Aorta (tissue), 5 donors: ENCODE measurements around the gene FAM20A. TPM values are rescaled to one million over a fixed set of nuclear protein-coding genes. Genes with fewer than 3 reads are reported as not detected.

ENCODE experiments used
- ATAC-seq: fragments of 200-7000 bp; cut with Tn5 transposase; one replicate; pipeline ENCODE4 v1.9.1; 2022; ENCODE audit warnings: moderate library complexity; ENCODE audit not compliant: low FRiP score
- DNase-seq, 2 donors: peaks; one replicate each; pipeline ENCODE4 v3.0.0-alpha.2; 2020
- H3K27ac ChIP-seq, 2 donors: one replicate each; pipeline ENCODE4 v1.5.1; 2013; ENCODE audit warnings: low read length in 2 of 2, mild to moderate bottlenecking in 2 of 2, moderate library complexity in 2 of 2, control low read depth in 1 of 2, inconsistent platforms in 1 of 2, low read depth in 1 of 2
- H3K27me3 ChIP-seq, 2 donors: one replicate each; pipeline ENCODE4 v1.6.1; 2013; ENCODE audit warnings: control low read depth in 1 of 2, low read length in 1 of 2, mild to moderate bottlenecking in 1 of 2, moderate library complexity in 1 of 2; ENCODE audit not compliant: insufficient read depth in 2 of 2, control insufficient read depth in 1 of 2
- H3K36me3 ChIP-seq, 2 donors: one replicate each; pipeline ENCODE4 v1.6.1; 2013; ENCODE audit warnings: control low read depth in 1 of 2, low read length in 1 of 2, mild to moderate bottlenecking in 1 of 2; ENCODE audit not compliant: insufficient read depth in 2 of 2, control insufficient read depth in 1 of 2
- H3K4me1 ChIP-seq, 2 donors: one replicate each; pipeline ENCODE4 v1.6.1; 2013; ENCODE audit warnings: low read length in 2 of 2, control low read depth in 1 of 2, mild to moderate bottlenecking in 1 of 2, moderate library complexity in 1 of 2; ENCODE audit not compliant: insufficient read depth in 2 of 2, control insufficient read depth in 1 of 2
- H3K4me3 ChIP-seq, 2 donors: one replicate each; pipeline ENCODE4 v1.5.1; 2013; ENCODE audit warnings: low read length in 2 of 2, control low read depth in 1 of 2, mild to moderate bottlenecking in 1 of 2
- H3K9me3 ChIP-seq: one replicate; pipeline ENCODE4 v1.6.1; 2013; ENCODE audit warnings: mild to moderate bottlenecking, low read length; ENCODE audit not compliant: control insufficient read depth
- WGBS, 2 donors: extraction: QIAGEN DNeasy Blood & Tissue Kit; methylation state at CpG; one replicate each; pipeline ENCODE4 v1.1.7; 2013; 5-methylcytosine and 5-hydroxymethylcytosine counted together
- intact Hi-C, 2 donors: fragments of 100-400 bp; cut with DNase I; formaldehyde crosslinking; loops; one replicate each; pipeline versions ENCODE4 v1.14.2 to v1.15.0; 2022
- polyA plus RNA-seq, 2 donors: library from polyadenylated mRNA; stranded (reverse); fragments of 200-250 nt; gene quantifications; one replicate each; pipeline ENCODE4 v1.2.3, GENCODE V29; 2013
- total RNA-seq, 2 donors: library from RNA; stranded (reverse); fragmentation: NEBNext Ultra II Directional; extraction: Animal tissue kit (Norgen Biotek cat#: 25700); gene quantifications; one replicate each; pipeline ENCODE4 v1.2.1, GENCODE V29; 2021
- donor health status: healthy with polysubstance abuse.
- donor health status: Bipolar disorder and iron deficiency.
- donor health status: DM: no; HTN: no; CAD: no.
- donor health status: DM: no; HTN: no; CAD: no.
- donor health status: DM: yes; HTN: yes; CAD: no.

Gene FAM20A
- total and polyA plus RNA-seq, 4 donors, result 0.69 to 71.6 (median 11.2) TPM

DNA sequence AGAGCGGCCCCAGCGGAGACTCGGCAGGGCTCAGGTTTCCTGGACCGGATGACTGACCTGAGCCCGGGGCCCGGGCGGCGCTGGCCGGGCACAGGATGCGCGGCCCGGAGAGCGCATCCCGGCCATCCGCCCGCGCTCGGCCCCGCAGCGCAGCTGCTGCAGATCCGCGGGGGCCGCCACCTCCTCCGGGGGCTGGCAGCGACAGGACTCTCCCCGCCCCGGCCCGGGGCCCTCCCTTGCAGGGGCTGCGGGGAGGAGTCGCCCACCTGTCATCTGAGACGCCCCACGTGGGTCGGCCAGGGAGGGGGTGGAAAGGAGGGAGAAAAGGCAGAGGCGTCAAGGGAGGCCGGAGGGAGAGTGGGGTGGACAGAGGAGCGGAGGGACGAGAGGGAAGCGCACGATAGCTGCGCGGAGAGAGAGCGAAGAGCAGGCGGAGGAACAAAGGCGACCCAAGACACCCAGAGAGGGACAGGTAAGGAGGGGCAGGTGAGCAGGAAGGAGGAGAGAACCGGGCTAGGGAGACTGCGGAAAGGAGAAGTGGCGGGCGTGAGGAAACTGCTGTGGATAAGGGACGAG, 89.4 kb downstream of the FAM20A start:
- no peaks in the 10 kb centered on the region for H3K4me1 ChIP-seq
- H3K4me3 ChIP-seq, result peak overlapping the region; percentile 59 to 89
- ATAC-seq (peak; percentile 87), DNase-seq (peak; percentile 85 to 91)
- H3K27me3 ChIP-seq, result no peaks in the 10 kb centered on the region
- H3K36me3 ChIP-seq, result no peaks in the 10 kb centered on the region
- H3K9me3 ChIP-seq, result no peaks in the 10 kb centered on the region
- peak overlapping the region; percentile 10 to 91 for H3K27ac ChIP-seq
- intact Hi-C loops, result loop anchor here (5.0 kb wide), 2 partner anchors 44 to 264 kb away; partner anchors contain the start of gene AMZ2 (in 1 of the 2)
- WGBS, 2 donors, result 1% methylated on average over 37 to 49 of the region's 49 CpGs

DNA sequence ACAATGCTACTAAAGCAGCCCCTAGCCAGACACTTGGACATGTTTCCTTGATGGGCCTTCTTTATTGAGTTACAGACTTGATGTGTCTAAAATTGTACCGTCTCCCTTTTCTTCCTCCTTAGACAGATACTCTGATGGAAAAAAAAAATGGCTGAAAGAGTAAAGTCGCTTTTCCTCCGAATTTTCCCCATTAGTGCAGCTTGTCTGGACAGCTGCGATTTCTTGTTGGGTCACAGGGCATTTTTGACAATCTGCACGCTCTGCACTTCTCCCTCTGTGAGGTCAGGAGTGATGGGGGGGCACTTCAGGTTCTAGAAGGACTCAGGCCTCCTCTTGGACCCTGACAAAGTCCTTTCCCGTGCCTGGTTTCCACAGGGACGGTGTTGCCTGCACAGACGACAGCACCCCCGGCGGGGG, 89.9 kb downstream of the FAM20A start:
- Histone ChIP-seq H3K36me3 (no peaks in the 10 kb centered on the region), H3K9me3 (no peaks in the 10 kb centered on the region), H3K27ac (peak overlapping the region in 1 of 2 donors; percentile 91), H3K4me3 (peak overlapping the region; percentile 59 to 89), H3K27me3 (no peaks in the 10 kb centered on the region), H3K4me1 (no peaks in the 10 kb centered on the region)
- WGBS, 2 donors, result 8 to 12% methylated on average over 9 to 10 of the region's 10 CpGs
- DNase-seq (no peak), ATAC-seq (no peak)
- intact Hi-C loops, result loop anchor here (5.0 kb wide), 2 partner anchors 44 to 264 kb away; partner anchors contain the start of gene AMZ2 (in 1 of the 2)

DNA sequence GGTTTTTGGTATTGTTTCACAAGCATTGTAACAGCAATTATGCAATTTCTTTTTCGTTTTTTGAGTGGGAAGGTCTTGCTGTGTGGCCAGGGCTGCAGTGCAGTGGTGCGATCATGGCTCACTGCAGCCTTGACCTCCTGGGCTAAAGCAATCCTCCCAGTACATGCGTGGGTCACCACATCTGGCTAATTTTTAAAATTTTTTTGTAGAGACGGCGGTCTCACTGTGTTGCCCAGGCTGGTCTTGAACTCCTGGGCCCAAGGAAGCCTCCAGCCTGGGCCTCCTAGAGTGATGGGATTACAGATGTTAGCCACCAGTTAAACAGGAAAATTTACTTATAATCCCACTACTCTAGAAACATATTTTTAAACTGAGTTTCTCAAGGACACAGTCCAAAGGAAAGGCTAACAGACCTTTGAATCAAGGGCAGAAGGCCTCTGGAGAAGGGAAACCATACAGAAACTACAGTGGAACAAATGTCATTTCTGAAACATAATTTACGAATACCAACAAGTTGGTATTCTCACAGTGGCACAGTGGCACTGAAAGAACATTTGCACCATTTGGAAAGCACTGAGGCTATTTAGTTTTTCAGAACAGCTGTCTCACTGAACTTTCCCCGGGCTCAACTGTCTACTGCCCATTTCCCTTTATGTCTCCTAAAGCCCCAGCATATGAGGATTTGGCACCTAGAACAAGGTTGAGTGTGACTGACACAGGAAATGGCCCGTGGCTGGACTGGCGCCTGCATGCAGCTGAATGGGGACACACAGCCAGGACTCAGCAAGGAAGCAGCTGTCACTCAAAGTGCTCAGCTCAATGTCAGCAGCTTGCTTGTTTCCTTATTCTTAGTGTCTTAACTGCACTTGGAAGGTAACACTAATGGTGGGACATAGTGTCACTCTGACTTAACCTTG, 91.8 kb downstream of the FAM20A start:
- intact Hi-C loops, result loop anchor here (5.0 kb wide), 2 partner anchors 42 to 262 kb away; partner anchors contain the start of gene AMZ2 (in 1 of the 2)
- WGBS, 2 donors, result 71 to 73% methylated on average over 9 of the region's 9 CpGs
- ATAC-seq (no peak), DNase-seq (peak in 1 of 2 donors; percentile 66)
- H3K27ac ChIP-seq, result no peak overlapping the region
- H3K27me3 ChIP-seq, result no peaks in the 10 kb centered on the region
- H3K4me3 ChIP-seq, result no peak overlapping the region
- no peaks in the 10 kb centered on the region for H3K9me3 ChIP-seq
- no peaks in the 10 kb centered on the region for H3K36me3 ChIP-seq
- H3K4me1 ChIP-seq, result no peaks in the 10 kb centered on the region

DNA sequence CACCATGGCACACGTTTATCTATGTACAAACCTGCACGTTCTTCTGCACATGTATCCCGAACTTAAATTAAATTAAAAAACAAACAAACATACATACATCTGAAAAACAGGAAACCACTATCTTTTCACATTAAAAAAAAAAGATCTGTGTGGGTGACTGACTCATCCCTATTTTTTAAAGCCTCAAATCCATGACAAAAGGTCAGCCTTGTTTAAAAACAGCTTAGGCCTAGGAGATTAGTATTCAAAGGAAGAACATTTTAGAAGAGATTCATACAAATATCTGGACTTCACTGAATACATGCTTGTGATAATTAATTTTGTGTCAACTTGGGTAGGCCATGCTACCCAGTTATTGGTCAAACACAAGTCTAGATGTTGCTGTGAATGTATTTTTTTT, 93.6 kb downstream of the FAM20A start:
- 87 to 93% methylated on average over 3 of the region's 3 CpGs for WGBS, 2 donors
- intact Hi-C loops, result no loop called here
- no peaks in the 10 kb centered on the region for H3K4me1 ChIP-seq
- H3K4me3 ChIP-seq, result no peak overlapping the region
- no peak overlapping the region for H3K27ac ChIP-seq
- no peaks in the 10 kb centered on the region for H3K9me3 ChIP-seq
- DNase-seq (no peak), ATAC-seq (no peak)
- H3K36me3 ChIP-seq, result no peaks in the 10 kb centered on the region
- no peaks in the 10 kb centered on the region for H3K27me3 ChIP-seq

DNA sequence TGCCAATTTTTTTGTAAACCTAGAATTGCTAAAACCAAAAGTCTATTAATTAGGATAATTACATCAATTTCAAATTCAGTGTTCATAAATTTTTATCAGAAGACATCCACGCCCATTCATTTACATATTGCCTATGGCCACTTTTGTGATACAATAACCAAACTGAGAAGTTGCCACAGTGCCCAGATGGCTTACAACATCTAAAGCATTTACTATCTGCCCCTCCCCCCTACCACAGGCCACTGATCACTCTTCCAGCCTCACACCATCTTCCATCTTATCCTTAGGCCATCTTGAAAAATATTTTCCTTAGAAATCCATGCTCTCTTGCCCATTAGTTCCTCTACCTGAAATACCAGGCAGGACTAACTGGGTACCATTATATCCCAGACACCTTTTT, 95.2 kb downstream of the FAM20A start:
- ATAC-seq, result no peak

DNA sequence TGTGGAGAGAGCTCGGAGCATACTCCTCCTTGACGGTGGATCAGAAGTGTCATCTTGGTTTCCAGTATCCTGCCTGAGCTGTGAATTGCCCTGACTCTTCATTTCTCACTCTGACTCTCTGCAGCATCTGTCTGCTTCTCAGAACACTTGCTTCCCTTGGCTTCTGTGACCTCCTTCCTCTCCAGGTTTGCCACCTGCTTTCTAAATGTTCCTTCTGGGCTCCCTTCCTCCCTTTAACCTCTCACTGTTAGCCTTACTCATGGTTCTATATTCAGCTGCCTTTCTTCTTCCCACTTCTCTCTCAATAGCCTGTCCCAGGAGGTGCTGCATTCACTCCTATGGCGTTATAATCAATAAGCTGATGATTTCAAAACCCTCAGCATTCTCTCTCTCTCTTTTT, 100.1 kb downstream of the FAM20A start:
- ATAC-seq (no peak), DNase-seq (no peak)
- Histone ChIP-seq H3K4me3 (no peak overlapping the region), H3K36me3 (no peaks in the 10 kb centered on the region), H3K9me3 (no peaks in the 10 kb centered on the region), H3K4me1 (no peaks in the 10 kb centered on the region), H3K27ac (no peak overlapping the region), H3K27me3 (no peaks in the 10 kb centered on the region)
- 71 to 73% methylated on average over 3 of the region's 3 CpGs for WGBS, 2 donors
- intact Hi-C loops, result no loop called here

More for the DNA sequence above, 95.2 kb downstream of the FAM20A start:
- intact Hi-C loops, result no loop called here
- Histone ChIP-seq H3K36me3 (no peaks in the 10 kb centered on the region), H3K4me3 (no peak overlapping the region), H3K9me3 (no peaks in the 10 kb centered on the region), H3K27ac (no peak overlapping the region), H3K4me1 (no peaks in the 10 kb centered on the region), H3K27me3 (no peaks in the 10 kb centered on the region)
- no peak for DNase-seq
- WGBS, 2 donors, result 89 to 93% methylated on average over 1 of the region's 1 CpG

DNA sequence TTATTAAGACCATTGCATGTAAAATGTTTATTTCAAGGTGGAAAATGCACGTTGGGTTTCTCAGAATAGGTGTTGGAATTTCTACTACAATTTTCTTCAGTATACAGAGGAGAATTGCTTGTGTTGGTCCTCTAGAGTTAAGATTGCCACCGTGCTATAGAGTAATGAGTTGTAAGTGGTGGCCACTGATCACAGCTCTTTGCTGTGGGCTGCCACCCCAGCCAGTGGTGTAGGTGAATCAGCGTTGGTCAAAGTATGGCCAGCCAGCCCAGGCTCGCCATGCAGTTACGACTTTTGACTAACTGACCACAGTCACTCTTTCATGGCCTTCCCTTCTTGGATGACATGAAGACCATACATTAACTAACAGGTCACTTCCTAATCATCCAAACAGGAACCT, 101.6 kb downstream of the FAM20A start:
- Histone ChIP-seq H3K36me3 (no peaks in the 10 kb centered on the region), H3K4me3 (no peak overlapping the region), H3K4me1 (no peaks in the 10 kb centered on the region), H3K27me3 (no peaks in the 10 kb centered on the region), H3K27ac (no peak overlapping the region), H3K9me3 (no peaks in the 10 kb centered on the region)
- intact Hi-C loops, result no loop called here
- ATAC-seq (no peak), DNase-seq (no peak)
- WGBS, 2 donors, result 90 to 92% methylated on average over 5 of the region's 5 CpGs

DNA sequence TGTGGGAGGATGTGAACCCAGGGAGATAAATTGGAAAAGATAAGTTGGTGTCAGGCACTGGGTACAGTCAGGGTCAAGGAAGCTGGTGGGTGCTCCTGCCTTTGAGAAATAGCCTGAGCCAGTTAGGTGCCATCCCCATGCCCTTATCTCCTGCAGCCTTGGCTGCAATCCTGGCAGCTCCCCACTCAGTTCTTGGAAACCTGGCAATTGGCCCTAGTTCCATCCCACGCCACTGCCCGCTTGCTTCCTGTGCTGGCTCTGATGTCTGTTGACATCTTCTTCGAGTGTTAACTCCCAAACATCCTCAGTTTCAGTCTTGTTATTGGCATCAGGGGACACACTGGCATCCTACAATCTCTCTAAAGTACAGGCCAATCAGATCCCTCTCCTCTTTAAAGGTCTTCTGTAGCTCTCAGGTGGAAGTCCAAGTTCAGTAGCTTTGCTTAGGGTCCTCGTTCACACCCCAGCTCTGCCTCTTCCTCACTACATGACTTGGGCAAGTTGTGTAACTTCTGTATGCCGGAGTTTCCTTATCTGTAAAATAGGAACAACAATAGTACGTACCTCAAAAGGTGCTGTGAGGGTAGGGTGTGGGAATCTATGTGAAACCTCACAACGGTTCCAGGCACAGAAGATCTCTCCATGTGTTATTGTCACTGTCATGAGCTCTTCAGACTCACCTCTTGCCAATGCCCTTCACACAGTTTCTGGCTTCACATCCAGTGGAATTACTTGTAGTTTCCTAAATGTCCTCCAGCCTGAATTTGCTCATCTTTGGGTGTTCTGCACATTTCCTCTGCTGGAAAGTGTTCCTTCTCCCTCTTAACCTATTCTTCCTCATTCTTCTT, 102.5 kb downstream of the FAM20A start:
- ATAC-seq (no peak), DNase-seq (no peak)
- no peaks in the 10 kb centered on the region for H3K4me1 ChIP-seq
- no peaks in the 10 kb centered on the region for H3K27me3 ChIP-seq
- no peak overlapping the region for H3K4me3 ChIP-seq
- intact Hi-C loops, result no loop called here
- H3K9me3 ChIP-seq, result no peaks in the 10 kb centered on the region
- no peaks in the 10 kb centered on the region for H3K36me3 ChIP-seq
- 36 to 37% methylated on average over 7 of the region's 7 CpGs for WGBS, 2 donors
- no peak overlapping the region for H3K27ac ChIP-seq
